Measurements from ENCODE around the gene SMIM22.

SMIM22 gene

DNA sequence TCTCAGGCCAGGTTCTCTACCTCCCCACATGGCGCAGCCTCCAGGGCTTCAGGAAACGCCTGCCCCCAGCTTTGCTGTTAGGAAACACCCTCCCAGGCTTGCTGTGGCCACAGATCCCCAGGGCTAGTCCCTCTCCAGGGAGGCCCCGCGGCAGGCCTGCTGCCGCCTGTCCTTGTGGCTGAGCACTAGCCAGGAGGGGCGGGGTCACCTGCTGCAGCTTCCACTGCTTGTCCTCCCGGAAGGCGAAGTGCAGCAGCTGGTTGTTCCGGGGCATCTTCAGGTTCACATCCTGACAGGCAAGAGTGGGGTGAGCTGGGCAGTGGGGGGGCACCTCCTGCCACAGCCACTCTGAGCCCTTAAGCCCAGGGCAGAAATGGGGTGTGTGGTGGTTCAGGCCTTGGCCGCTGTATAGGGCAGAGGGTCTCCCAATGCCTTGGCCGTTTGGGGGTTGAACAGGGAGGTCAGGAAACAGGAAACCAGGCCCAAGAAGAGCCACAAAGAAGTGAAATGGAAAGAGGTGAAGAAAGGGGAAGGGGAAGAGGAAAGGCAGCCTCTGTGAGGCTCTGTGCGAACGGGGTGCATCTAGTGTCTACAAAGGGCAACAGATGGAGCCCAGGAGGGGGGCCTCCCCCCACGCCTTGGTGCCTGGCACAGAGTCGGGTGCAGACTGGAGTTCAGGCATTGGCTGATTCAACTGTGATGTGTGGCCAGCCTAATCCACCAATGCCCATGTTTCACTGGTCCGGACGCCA lies 5.3 kb downstream of the SMIM22 start:
- no peaks in the 10 kb centered on the region for H3K36me3 ChIP-seq (ENCODE audit: low read length)

DNA sequence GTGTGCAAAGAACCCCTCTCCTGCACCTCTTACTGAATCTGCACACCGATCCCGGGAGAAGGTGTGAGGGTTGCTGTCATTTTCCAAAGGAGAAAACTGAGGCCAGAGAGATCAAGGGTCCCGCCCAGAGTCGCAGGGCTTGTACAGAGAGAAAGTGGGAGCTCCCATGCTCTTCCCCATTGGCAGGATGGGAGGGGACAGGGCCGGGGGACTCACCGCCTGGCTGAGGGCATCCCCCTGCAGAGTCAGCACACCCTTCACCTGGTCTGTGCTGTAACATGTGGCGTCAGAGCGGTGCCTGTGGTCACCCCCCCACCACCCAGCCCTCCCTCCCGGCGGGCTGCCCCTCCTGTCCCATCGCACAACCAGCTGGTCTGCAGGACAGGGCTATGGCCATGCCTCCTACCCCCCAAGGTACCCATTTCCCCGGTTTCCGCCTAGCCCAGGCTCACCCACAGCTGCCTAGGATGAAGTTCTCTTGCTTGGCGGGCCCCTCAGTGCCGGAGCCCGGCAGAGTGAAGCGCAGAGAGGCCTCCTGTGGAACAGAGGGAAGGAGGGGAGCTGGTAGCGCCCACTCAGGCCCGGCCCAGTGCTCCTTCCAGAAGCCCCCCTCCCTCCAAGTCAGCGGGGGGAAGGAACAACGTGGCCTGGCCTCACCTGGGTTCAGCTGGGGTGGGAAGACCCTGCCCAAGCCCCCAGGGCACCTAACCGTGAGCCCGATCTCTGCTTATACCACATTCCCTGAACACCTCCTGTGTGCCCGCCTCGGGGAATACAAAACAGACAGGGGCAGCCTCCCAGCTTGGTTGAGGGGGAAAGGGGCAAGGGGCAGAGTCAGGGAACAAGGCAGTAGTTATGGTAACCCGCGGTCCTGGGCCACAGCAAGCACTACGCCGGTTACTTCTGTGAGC lies 6.1 kb downstream of the SMIM22 start:
- peak overlapping the region; percentile 66 for H3K9ac ChIP-seq (ENCODE audit: low read length)
- no peaks in the 10 kb centered on the region for H3K27me3 ChIP-seq (ENCODE audit: low read length)
- TF ChIP-seq, protein P1, sequence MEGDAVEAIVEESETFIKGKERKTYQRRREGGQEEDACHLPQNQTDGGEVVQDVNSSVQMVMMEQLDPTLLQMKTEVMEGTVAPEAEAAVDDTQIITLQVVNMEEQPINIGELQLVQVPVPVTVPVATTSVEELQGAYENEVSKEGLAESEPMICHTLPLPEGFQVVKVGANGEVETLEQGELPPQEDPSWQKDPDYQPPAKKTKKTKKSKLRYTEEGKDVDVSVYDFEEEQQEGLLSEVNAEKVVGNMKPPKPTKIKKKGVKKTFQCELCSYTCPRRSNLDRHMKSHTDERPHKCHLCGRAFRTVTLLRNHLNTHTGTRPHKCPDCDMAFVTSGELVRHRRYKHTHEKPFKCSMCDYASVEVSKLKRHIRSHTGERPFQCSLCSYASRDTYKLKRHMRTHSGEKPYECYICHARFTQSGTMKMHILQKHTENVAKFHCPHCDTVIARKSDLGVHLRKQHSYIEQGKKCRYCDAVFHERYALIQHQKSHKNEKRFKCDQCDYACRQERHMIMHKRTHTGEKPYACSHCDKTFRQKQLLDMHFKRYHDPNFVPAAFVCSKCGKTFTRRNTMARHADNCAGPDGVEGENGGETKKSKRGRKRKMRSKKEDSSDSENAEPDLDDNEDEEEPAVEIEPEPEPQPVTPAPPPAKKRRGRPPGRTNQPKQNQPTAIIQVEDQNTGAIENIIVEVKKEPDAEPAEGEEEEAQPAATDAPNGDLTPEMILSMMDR (IDR thresholded peaks at IDR 0.05; ENCODE audit: insufficient read depth, low read length, poor library complexity, severe bottlenecking): no peak
- no peak for TF ChIP-seq EZH2phosphoT487 (conservative IDR thresholded peaks at IDR 0.05; ENCODE audit: low read length)
- peak overlapping the region; percentile 67 for H2AFZ ChIP-seq (ENCODE audit: low read depth, low read length, severe bottlenecking)
- no peaks in the 10 kb centered on the region for H3K9me3 ChIP-seq (ENCODE audit: insufficient read depth, low read length)
- H3F3A ChIP-seq (ENCODE audit: insufficient read depth): peaks cover 8% of the 10 kb centered on the region
- no peaks in the 10 kb centered on the region for H3K79me2 ChIP-seq (ENCODE audit: insufficient read depth, low read length)
- peak overlapping the region; percentile 96 for H3K4me3 ChIP-seq (ENCODE audit: insufficient read depth, low read length, poor library complexity, severe bottlenecking)
- H3K9me2 ChIP-seq (replicated peaks; ENCODE audit: insufficient read depth, low read length): no peaks in the 10 kb centered on the region
- H3K27ac ChIP-seq (ENCODE audit: low read depth, low read length): peak overlapping the region; percentile 77; the same call in 1 of the 2 replicates
- peak overlapping the region; percentile 92 for H3K4me2 ChIP-seq (ENCODE audit: low read depth, low read length, poor library complexity, severe bottlenecking)
- no peaks in the 10 kb centered on the region for H3K36me3 ChIP-seq (ENCODE audit: low read length)
- no peaks in the 10 kb centered on the region for H4K20me1 ChIP-seq (ENCODE audit: low read depth, low read length)

More for the DNA sequence above, 5.3 kb downstream of the SMIM22 start:
- no peak overlapping the region for H3K27ac ChIP-seq (ENCODE audit: low read depth, low read length)
- H3K79me2 ChIP-seq (ENCODE audit: insufficient read depth, low read length): no peaks in the 10 kb centered on the region
- no peak overlapping the region for H3K4me3 ChIP-seq (ENCODE audit: insufficient read depth, low read length, poor library complexity, severe bottlenecking)
- H3K4me2 ChIP-seq (ENCODE audit: low read depth, low read length, poor library complexity, severe bottlenecking): no peak overlapping the region
- peaks cover 8% of the 10 kb centered on the region for H3F3A ChIP-seq (ENCODE audit: insufficient read depth)
- no peaks in the 10 kb centered on the region for H3K9me2 ChIP-seq (replicated peaks; ENCODE audit: insufficient read depth, low read length)
- no peak overlapping the region for H3K9ac ChIP-seq (ENCODE audit: low read length)
- H3K27me3 ChIP-seq (ENCODE audit: low read length): no peaks in the 10 kb centered on the region
- TF ChIP-seq EZH2phosphoT487 (conservative IDR thresholded peaks at IDR 0.05; ENCODE audit: low read length): no peak
- TF ChIP-seq, protein P1 (IDR thresholded peaks at IDR 0.05; ENCODE audit: insufficient read depth, low read length, poor library complexity, severe bottlenecking): no peak
- H4K20me1 ChIP-seq (ENCODE audit: low read depth, low read length): no peaks in the 10 kb centered on the region
- no peak overlapping the region for H2AFZ ChIP-seq (ENCODE audit: low read depth, low read length, severe bottlenecking)
- H3K9me3 ChIP-seq (ENCODE audit: insufficient read depth, low read length): no peaks in the 10 kb centered on the region

DNA sequence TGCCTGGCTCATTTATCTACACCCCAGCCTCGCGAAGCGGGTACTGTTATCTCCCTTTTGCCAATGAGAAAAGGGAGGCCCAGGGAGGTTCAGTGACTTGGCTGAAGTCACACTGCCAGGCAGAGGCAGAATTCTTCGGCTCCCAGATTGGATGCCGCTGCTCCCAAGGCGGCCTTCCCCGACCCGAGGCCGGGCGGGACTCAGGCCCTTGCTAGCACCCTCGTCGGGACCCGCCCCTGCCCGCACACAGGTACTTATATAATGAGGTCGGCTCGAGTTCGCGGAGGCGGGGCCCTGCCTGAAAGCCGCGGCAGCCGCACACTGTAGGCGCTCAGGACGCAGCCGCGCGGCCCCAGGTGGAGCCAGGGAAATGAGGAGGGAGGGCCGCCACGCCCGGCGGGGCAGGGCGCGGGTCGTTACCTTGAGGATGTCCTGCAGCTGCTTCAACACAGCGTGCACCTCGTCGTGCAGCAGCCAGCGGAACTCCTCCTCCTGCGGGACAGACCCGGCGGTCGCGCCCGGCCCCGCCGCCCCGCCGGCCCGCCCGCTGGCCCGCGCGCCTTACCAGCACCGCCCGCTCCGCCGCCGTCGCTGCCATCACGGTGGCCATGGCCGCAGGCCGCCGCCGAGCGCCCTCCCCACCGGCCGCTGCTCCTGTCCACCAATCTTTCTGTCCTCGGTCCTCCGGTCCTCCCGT lies 6.9 kb downstream of the SMIM22 start, which contains the start of gene ROGDI:
Gene ROGDI (minus strand): TSS at position 672 of the 697 bp plus-strand sequence. CDS start 62 bp downstream, at position 610.
- H3K27ac ChIP-seq (ENCODE audit: low read depth, low read length): peak within 1 kb of the TSS; percentile 77
- H3K9me2 ChIP-seq (replicated peaks; ENCODE audit: insufficient read depth, low read length): no peaks in the 10 kb centered on the region
- peak within 1 kb of the TSS; percentile 92 for H2AFZ ChIP-seq (ENCODE audit: low read depth, low read length, severe bottlenecking)
- no peaks in the 10 kb centered on the region for H3K79me2 ChIP-seq (ENCODE audit: insufficient read depth, low read length)
- no peaks in the 10 kb centered on the region for H4K20me1 ChIP-seq (ENCODE audit: low read depth, low read length)
- H3K4me2 ChIP-seq (ENCODE audit: low read depth, low read length, poor library complexity, severe bottlenecking): peak within 1 kb of the TSS; percentile 92
- no peak for TF ChIP-seq EZH2phosphoT487 (conservative IDR thresholded peaks at IDR 0.05; ENCODE audit: low read length)
- TF ChIP-seq, protein P1 (IDR thresholded peaks at IDR 0.05; ENCODE audit: insufficient read depth, low read length, poor library complexity, severe bottlenecking): no peak
- H3K4me3 ChIP-seq (ENCODE audit: insufficient read depth, low read length, poor library complexity, severe bottlenecking): peak within 1 kb of the TSS; percentile 96
- H3K36me3 ChIP-seq (ENCODE audit: low read length): no peaks in the 10 kb centered on the region
- no peaks in the 10 kb centered on the region for H3K9me3 ChIP-seq (ENCODE audit: insufficient read depth, low read length)
- peaks cover 8% of the 10 kb centered on the region for H3F3A ChIP-seq (ENCODE audit: insufficient read depth)
- H3K9ac ChIP-seq (ENCODE audit: low read length): peak within 1 kb of the TSS; percentile 66
- no peaks in the 10 kb centered on the region for H3K27me3 ChIP-seq (ENCODE audit: low read length)

Measured in SU-DHL-6 (cell line).